ENCODE measurements around the gene RACK1.

Gene RACK1

GRCh38 chr5:181233801-181234454 is 9.8 kb downstream of the RACK1 start:
- no peak for DNase-seq (ENCODE audit: low read depth)

DNA sequence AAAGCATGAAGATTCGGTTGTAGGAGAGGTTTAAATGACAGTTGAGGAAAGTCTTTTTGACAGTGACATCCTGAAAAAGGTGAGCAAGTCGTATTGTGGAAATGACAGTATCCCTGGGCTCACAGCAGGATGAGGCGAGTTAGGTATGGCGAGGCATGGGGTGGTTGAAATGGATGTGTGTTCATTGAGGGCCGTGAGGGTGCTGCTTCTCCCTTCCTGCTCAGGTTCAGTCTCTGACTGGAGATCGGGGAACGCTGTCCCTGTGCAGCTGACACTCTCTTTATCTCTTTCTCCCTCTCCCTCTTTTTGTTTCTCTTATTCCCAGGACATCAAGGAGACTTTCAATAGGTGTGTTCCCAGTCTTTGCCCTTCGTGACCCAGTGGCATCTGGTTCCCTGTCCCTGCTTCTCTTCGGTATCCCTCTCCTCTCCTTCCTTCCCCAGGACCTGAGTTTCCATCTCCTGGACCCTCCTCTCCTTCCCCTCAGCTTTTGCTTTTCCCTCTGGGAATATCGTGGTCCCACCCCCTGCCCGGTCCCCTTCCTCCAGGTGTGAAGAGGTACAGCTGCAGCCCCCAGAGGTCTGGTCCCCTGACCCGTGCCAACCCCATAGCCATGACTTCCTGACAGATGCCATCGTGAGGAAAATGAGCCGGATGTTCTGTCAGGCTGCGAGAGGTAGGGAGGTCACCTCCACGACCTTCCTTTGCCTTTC is 10.5 kb downstream of the RACK1 start:
- DNase-seq (ENCODE audit: low read depth), result no peak

- DNase-seq (ENCODE audit: low read depth), result no peak
Measured at GRCh38 chr5:181232593-181232992, 11.1 kb downstream of the RACK1 start.

- no peak for DNase-seq (ENCODE audit: low read depth)
Measured at GRCh38 chr5:181231432-181231831, 12.3 kb downstream of the RACK1 start.

- DNase-seq (ENCODE audit: low read depth), result no peak
Measured at GRCh38 chr5:181230551-181230950, 13.2 kb downstream of the RACK1 start.

DNA sequence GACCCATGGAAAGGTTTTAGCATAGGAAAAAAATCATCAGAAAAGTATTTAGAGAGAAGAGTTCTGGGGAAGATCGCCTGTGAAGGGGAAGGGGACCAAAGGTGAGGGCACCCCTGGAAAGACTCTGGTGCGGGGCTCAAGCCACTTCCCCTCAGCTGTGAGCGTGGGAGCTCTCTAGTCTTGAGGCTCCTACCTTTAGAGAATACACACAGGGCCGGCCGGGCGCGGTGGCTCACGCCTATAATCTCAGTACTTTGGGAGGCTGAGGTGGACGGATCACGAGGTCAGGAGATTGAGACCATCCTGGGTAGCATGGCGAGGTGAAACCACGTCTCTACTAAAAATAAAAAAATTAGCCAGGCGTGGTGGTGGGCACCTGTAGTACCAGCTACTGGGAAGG is 13.7 kb downstream of the RACK1 start:
- DNase-seq (ENCODE audit: low read depth), result no peak

- no peak for DNase-seq (ENCODE audit: low read depth)
Measured at GRCh38 chr5:181224390-181225229, 19.1 kb downstream of the RACK1 start.

DNA sequence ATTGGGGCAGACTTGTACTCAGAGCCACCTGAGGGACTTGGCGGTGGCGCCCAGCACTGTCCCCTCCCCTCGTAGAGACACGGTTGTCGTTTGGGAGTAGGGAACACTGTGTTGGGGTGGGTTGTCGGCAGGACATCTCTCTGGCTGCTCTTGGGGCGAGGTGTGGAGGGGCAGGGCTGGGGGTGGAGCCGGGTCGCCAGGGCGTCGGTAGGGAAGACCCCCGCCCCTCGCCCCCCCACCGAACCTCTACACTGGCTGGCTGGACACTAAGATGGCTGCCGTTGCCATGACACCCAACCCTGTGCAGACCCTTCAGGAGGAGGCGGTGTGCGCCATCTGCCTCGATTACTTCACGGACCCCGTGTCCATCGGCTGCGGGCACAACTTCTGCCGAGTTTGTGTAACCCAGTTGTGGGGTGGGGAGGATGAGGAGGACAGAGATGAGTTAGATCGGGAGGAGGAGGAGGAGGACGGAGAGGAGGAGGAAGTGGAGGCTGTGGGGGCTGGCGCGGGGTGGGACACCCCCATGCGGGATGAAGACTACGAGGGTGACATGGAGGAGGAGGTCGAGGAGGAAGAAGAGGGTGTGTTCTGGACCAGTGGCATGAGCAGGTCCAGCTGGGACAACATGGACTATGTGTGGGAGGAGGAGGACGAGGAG is 19.8 kb downstream of the RACK1 start:
- no peak for DNase-seq (ENCODE audit: low read depth)

GRCh38 chr5:181223058-181223728 is 20.5 kb downstream of the RACK1 start, which contains the start of gene TRIM41:
TSS of gene TRIM41 (plus strand) at chr5:181223281. CDS start at chr5:181224000, 719 bp downstream.
- peak; percentile 97 for DNase-seq (ENCODE audit: low read depth)

DNA sequence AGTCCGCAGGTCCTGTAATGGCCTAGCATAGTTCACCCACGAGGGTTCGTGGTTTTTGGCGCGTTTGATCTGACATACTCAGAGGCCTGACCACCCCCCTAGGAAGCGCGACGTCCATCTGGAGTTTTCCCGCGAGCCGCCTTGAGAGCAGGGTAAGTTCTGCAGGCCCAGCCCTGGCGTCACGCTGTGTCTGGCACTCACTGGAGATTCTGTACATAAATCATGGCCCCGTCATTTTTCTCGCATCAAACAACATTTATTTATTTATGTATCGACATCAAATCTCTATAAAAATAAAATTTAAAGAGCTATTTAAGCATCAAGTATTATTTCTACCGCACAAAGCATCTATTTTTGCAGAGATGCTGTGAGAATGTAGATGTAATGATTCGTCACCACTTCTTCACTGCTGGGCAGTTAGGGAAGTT is 21.1 kb downstream of the RACK1 start:
- no peak for DNase-seq (ENCODE audit: low read depth)

GRCh38 chr5:181221792-181222629 is 21.7 kb downstream of the RACK1 start:
- DNase-seq (ENCODE audit: low read depth), result peak; percentile 97

- no peak for DNase-seq (ENCODE audit: low read depth)
Measured at GRCh38 chr5:181221105-181221791, 22.5 kb downstream of the RACK1 start.

GRCh38 chr5:181220178-181220515 is 23.6 kb downstream of the RACK1 start:
- DNase-seq (ENCODE audit: low read depth), result no peak

GRCh38 chr5:181219262-181220177 is 24.2 kb downstream of the RACK1 start:
- no peak for DNase-seq (ENCODE audit: low read depth)

DNA sequence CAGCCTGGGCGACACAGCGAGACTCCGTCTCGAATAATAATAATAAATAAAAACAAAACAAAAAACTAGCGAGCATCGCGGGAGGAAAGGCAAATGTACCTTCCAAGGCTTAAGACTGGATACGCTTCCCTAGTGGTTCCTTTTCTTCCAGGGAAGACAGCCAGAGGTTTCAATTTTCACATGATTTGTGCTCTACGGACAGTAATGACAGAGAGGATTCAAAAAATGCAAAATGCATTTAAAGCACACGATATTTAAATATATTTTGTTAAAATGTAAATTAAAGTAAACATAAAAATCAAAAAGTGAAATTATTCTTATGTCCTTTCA is 24.9 kb downstream of the RACK1 start:
- DNase-seq (ENCODE audit: low read depth), result no peak

DNA sequence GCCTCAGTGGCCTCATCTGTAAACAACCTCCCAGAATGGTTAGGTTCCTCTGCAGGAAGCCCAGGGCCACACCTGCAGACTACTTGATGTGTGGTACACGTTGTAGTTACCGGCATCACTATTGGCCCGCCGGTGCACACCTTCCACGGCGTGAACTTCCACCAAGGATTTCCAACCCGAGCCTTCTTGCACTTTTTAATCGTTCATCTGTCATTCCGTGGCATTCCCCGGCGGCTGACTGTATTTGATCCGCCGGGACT is 26.0 kb downstream of the RACK1 start:
- DNase-seq (ENCODE audit: low read depth), result no peak

DNA sequence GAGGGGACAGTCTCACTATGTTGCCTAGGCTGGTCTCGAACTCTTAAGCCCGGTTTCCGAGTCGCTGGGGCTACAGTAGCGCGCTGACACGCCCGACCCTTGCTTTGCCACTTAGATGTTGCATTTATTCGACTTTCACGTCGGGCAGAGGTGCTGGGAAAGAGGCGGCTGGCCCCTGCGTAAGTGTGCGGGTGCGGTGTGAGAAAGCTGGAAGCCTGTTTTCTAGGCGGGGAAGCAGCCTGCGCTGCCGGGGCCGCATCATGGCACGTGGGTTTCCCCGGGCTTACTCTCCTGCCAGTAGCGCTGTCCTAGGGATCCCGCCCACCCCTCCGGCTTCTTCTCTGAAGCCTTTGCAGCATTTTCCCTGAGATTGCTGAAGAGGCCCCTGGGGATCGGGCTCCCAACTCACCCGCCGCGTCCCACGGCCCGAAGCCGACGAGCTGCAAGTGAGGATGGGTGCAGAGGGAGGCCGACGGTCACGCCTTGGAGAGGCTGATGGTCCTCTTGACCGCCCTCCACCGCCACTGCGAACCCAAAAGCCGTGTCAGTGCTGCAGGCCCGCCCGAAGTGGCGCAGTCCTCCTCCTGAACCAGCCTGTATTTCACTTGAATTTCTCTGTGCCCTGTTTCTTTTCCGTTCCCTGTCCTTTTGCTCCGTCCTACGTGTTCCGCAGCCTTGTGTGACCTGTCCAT is 26.4 kb downstream of the RACK1 start:
- peak; percentile 59 for DNase-seq (ENCODE audit: low read depth)

GRCh38 chr5:181215997-181216989 is 27.4 kb downstream of the RACK1 start:
- DNase-seq (ENCODE audit: low read depth), result no peak

All from activated T-cell treated with anti-CD3 and anti-CD28 coated beads for 24 hours (primary cell).